Stimulated activated CD8-positive, alpha-beta memory T cell treated with anti-CD3 and anti-CD28 coated beads, Interleukin-7, amount 100 ng/mL, for 24 hours (primary cell): ENCODE measurements around the gene CERS3.

Experiments
- DNase-seq: peaks from one replicate; pipeline ENCODE4 v3.0.0-alpha.2; 2020; ENCODE audit warnings: low read depth

The CERS3 gene

GRCh38 chr15:100529556-100529955 lies 806 bp upstream of the CERS3 start:
- no peak for DNase-seq

GRCh38 chr15:100526027-100526481 lies 2.7 kb downstream of the CERS3 start:
- no peak for DNase-seq

- DNase-seq = no peak
Measured at GRCh38 chr15:100525436-100525835, 3.3 kb downstream of the CERS3 start.

GRCh38 chr15:100524326-100524725 lies 4.4 kb downstream of the CERS3 start:
- DNase-seq = no peak

GRCh38 chr15:100521907-100522306 lies 6.8 kb downstream of the CERS3 start:
- DNase-seq = no peak

GRCh38 chr15:100520132-100520921 lies 8.4 kb downstream of the CERS3 start:
- DNase-seq = no peak

- DNase-seq = no peak
Measured at GRCh38 chr15:100517846-100518245, 10.9 kb downstream of the CERS3 start.

GRCh38 chr15:100516643-100517512 lies 11.9 kb downstream of the CERS3 start:
- DNase-seq = no peak

GRCh38 chr15:100515758-100516157 lies 13.0 kb downstream of the CERS3 start:
- DNase-seq = no peak

- DNase-seq = no peak
Measured at GRCh38 chr15:100508641-100509300, 20.0 kb downstream of the CERS3 start.

- no peak for DNase-seq
Measured at GRCh38 chr15:100502651-100503050, 26.1 kb downstream of the CERS3 start.

- DNase-seq = no peak
Measured at GRCh38 chr15:100501117-100501516, 27.6 kb downstream of the CERS3 start.

GRCh38 chr15:100500226-100500990 lies 28.3 kb downstream of the CERS3 start:
- no peak for DNase-seq

GRCh38 chr15:100495861-100496260 lies 32.9 kb downstream of the CERS3 start:
- DNase-seq = no peak

GRCh38 chr15:100493213-100493612 lies 35.5 kb downstream of the CERS3 start:
- no peak for DNase-seq

GRCh38 chr15:100484443-100484842 lies 44.3 kb downstream of the CERS3 start:
- DNase-seq = no peak

GRCh38 chr15:100483370-100483769 lies 45.4 kb downstream of the CERS3 start:
- no peak for DNase-seq

GRCh38 chr15:100476805-100477204 lies 51.9 kb downstream of the CERS3 start:
- DNase-seq = no peak

- no peak for DNase-seq
Measured at GRCh38 chr15:100472736-100473135, 56.0 kb downstream of the CERS3 start.

- DNase-seq = no peak
Measured at GRCh38 chr15:100471933-100472332, 56.8 kb downstream of the CERS3 start.

GRCh38 chr15:100468285-100468684 lies 60.5 kb downstream of the CERS3 start:
- no peak for DNase-seq

GRCh38 chr15:100466073-100466472 lies 62.7 kb downstream of the CERS3 start:
- no peak for DNase-seq
